Cardiac fibroblast (primary cell): Measurements from ENCODE around the gene ACY1.

Source experiments
- DNase-seq, 2 donors: peaks; one replicate each; pipeline versions ENCODE4 v3.0.0 to v3.0.0-alpha.2; 2010; ENCODE audit warnings: low read depth in 2 of 2
- H3K4me3 ChIP-seq, 2 donors: replicated peaks in 1 of 2; 1 replicate in 1 of 2; 2 replicates in 1 of 2; pipeline ENCODE4 v1.5.1; 2011; ENCODE audit warnings: low read depth in 2 of 2, low read length in 2 of 2, mild to moderate bottlenecking in 2 of 2, moderate library complexity in 1 of 2
- TF ChIP-seq, protein P1 (sequence below): IDR thresholded peaks from one replicate; pipeline ENCODE4 v1.5.1; 2011; ENCODE audit warnings: low read depth, mild to moderate bottlenecking, low read length, inconsistent platforms

Gene ACY1

DNA sequence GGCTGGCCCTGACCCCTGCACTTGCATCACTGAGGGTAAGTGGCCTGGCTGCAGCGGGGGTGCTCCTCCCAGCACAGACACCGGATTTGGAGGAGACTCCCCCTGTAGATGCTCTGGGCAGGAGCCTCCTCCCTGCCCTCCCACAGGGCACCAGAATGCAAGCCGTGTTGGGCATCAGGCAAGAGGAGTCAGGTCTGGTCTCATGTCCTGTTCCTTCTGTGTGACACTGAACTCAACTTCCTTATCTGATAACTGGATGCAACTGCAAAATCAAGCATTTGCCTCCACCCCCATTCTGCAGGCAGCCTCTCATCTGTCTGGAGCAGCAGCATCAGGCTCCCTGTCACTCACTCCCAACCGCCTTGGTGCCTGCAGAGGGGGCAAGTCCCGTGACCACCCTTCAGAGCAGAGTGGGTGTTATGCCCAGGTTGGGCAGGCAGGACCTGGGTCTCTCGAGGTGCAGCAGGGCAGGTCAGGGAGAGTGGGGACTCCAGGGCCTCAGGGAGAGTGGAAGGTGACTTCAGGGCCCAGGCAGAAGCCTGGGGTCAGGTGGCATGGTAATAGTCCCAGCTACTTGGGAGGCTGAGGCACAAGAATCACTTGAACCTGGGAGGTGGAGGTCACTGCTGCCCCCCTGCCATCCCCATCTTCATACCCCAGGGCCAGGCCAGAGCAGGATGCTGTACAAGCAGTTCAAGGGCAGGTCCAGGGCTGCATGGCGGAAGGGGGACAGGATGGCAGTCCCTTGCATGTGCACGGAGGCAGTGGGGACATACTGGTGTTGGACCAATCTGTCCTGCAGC is 22.9 kb downstream of the ACY1 start:
- no peak overlapping the region for H3K4me3 ChIP-seq
- TF ChIP-seq, protein P1, sequence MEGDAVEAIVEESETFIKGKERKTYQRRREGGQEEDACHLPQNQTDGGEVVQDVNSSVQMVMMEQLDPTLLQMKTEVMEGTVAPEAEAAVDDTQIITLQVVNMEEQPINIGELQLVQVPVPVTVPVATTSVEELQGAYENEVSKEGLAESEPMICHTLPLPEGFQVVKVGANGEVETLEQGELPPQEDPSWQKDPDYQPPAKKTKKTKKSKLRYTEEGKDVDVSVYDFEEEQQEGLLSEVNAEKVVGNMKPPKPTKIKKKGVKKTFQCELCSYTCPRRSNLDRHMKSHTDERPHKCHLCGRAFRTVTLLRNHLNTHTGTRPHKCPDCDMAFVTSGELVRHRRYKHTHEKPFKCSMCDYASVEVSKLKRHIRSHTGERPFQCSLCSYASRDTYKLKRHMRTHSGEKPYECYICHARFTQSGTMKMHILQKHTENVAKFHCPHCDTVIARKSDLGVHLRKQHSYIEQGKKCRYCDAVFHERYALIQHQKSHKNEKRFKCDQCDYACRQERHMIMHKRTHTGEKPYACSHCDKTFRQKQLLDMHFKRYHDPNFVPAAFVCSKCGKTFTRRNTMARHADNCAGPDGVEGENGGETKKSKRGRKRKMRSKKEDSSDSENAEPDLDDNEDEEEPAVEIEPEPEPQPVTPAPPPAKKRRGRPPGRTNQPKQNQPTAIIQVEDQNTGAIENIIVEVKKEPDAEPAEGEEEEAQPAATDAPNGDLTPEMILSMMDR: no peak
- DNase-seq: no peak

DNA sequence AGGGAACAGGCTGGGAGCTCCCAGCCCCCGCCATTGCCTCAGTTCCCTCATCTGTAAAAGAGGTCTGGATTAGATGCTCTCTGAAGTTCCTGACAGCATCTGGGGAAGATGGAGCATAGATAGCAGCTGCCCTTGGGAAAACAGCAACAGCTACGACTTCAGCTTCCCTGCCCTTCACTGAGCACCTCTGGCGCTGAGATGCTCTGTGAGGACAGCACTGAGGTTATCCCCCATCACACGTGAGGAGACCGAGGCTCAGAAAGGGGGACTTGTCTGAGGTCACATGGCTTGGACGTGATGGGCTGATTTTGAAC is 23.4 kb downstream of the ACY1 start:
- no peak for DNase-seq
- TF ChIP-seq, protein P1: no peak
- no peak overlapping the region for H3K4me3 ChIP-seq

DNA sequence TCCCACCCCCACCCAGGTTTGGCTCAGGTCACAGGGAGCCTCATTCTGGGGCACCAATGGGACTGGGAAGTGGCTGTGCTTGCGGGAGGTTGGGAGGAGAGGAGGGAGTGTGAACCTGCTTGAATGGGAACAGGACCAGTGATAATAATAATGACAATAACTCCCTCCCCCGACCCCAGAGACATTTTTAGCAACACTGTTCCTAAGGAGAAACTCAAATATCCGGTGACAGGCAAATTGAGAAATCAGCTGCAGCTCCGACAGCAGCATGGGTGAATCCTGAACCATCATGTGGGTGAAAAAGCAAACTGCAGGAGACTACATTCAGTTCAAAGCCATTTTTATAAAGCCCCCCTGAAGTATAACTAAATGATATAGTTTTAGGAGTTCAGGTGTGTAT is 24.0 kb downstream of the ACY1 start:
- TF ChIP-seq, protein P1: no peak
- no peak overlapping the region for H3K4me3 ChIP-seq
- no peak for DNase-seq

DNA sequence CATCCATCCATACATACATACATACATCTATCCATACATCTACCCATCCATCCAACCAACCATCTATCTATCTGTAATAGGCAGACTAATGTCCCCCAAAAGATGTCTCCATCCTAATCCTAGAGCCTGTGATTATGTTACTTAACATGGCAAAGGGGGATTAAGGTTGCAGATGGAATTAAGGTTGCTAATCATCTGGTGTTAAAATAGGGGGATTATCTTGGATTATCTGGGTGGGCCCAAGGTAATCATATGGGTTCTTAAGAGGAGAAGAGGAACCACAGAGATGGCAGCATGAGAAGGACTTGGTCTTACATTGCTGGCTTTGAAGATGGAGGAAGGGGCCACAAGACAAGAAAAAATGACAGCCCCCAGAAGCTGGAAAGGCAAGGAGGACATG is 27.1 kb downstream of the ACY1 start:
- TF ChIP-seq, protein P1: no peak
- no peak for DNase-seq
- H3K4me3 ChIP-seq: no peak overlapping the region

DNA sequence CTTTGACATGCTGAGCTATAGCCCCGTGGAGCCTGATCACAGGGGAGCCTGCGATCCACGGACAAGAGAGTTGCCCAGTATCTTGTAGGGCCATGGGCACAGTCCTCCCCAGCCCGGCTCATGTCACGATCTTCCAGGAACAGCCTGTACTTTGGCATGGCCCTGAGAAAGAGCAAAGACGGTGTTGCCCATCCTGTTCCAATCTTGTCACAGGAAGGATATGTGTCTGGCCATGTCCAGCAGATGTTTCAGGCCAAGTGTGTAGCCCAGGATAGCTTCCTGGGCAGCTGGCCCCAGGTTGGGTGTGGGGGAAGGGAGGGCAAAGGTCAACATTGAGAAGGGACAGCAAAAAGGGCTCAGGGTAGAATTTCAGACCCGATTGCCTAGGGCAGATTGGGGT is 29.4 kb downstream of the ACY1 start:
- no peak overlapping the region for H3K4me3 ChIP-seq
- no peak for DNase-seq
- TF ChIP-seq, protein P1: no peak

DNA sequence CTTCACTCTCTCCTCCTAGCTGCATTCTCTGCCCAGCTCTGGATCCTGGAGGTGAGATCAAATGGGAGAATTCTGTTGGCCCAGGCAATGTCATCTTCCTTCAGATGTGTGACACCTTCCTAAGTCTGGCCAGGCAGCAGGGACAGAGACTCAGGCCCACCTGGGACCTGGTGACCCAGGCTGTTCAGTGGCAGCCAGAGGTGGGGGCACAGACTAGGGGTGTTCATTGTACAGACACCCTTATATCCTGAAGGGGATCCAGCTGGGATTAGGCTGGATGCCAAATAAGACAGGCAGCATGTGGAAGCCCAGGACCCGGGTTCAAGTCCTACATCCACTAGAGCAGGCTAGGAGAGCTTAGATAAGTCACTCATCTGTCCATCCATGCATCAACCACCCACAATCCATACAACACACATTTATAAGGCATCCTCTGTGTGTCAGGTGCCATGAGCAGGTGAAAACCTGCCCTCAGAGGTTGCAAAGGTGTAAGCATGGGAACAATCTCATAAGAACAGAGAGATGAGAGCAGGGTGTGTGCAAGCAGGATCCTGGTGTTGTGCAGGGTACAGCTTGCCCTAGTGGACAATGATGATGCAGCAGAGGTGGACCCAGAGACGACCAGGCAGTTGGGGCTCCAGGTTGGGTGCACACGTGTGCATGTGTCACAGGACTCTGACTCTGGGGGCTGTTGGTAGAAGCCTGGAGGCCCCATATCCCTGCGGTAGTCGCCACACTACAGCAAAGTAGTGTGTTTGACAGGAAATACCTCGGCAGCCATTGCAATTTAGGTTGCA is 30.7 kb downstream of the ACY1 start:
- TF ChIP-seq, protein P1: peak; percentile 6
- no peak for DNase-seq
- no peak overlapping the region for H3K4me3 ChIP-seq
